ENCODE measurements around the gene PACS1.

Gene PACS1

GRCh38 chr11:66056501-66056900 lies 13.6 kb upstream of the PACS1 start:
- peaks cover 77% of the 10 kb centered on the region for H3K36me3 ChIP-seq (ENCODE audit: insufficient read depth, low read length)
- no peak overlapping the region for H3K27ac ChIP-seq (ENCODE audit: low read depth, low read length, poor library complexity, severe bottlenecking)
- peaks cover 12% of the 10 kb centered on the region for H3K4me1 ChIP-seq (ENCODE audit: insufficient read depth, low read length, severe bottlenecking)

DNA sequence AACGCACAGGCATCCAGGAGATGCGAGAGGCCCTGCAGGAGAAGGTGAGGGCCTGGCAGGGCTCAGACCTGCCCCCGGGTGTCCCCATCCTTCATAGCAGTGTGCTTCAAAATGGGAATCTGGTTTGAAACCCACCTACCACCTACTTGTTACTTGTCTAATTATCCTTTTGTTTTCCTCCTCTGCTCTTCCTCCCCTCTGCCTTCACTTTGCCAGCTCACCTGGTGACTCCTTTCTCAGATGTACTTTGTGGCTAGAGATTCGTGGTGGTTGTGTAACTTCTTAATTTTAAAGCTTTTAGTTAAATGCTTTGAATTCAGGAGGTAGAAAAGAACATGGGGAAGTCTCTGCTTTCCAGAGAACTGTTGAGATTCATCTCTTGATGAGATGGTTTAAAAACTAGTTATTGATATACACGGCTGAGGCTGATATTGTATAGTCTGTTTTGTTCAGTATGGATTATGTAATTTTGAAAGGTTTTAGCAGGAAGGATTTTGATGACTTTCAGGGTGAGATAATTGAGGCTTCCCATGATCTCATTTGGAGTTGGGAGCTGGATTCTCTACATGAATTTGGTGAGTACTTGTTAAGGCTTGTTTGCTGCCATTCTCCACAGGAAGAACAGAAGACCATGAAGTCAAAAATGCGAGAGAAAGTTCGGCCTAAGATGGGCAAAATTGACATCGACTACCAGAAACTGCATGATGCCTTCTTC lies 9.9 kb upstream of the PACS1 start:
- Histone ChIP-seq H2AFZ (ENCODE audit: low read length) (no peak overlapping the region), H3K27me3 (ENCODE audit: insufficient read depth, low read length) (no peaks in the 10 kb centered on the region), H4K20me1 (ENCODE audit: insufficient read depth, low read length) (no peaks in the 10 kb centered on the region), H3K9me2 (ENCODE audit: low read depth, low read length) (no peaks in the 10 kb centered on the region), H3K9ac (ENCODE audit: low read length) (no peak overlapping the region), H3K79me2 (ENCODE audit: insufficient read depth, low read length) (no peaks in the 10 kb centered on the region), H3K4me3 (ENCODE audit: low read depth, low read length, poor library complexity, severe bottlenecking) (no peak overlapping the region), H3F3A (ENCODE audit: insufficient read depth, low read length) (no peaks in the 10 kb centered on the region; the same call in 1 of the 2 replicates), H3K36me3 (ENCODE audit: insufficient read depth, low read length) (peaks cover 97% of the 10 kb centered on the region), H3K4me2 (ENCODE audit: low read length) (no peak overlapping the region), H3K27ac (ENCODE audit: low read depth, low read length, poor library complexity, severe bottlenecking) (no peak overlapping the region), H3K9me3 (ENCODE audit: low read length) (0 out of 2 replicates have a peak, but pooled peaks cover 3% of the 10 kb centered on the region), H3K4me1 (ENCODE audit: insufficient read depth, low read length, severe bottlenecking) (no peaks in the 10 kb centered on the region)
- TF ChIP-seq CTCF (IDR thresholded peaks at IDR 0.05; ENCODE audit: low read length): no peak
- no peak for TF ChIP-seq EZH2 (IDR thresholded peaks at IDR 0.05; ENCODE audit: borderline replicate concordance, low read length)

More at GRCh38 chr11:66056501-66056900, 13.6 kb upstream of the PACS1 start:
- H4K20me1 ChIP-seq (ENCODE audit: insufficient read depth, low read length): no peaks in the 10 kb centered on the region
- no peaks in the 10 kb centered on the region for H3K9me3 ChIP-seq (ENCODE audit: low read length)
- no peak overlapping the region for H2AFZ ChIP-seq (ENCODE audit: low read length)
- H3K27me3 ChIP-seq (ENCODE audit: insufficient read depth, low read length): no peaks in the 10 kb centered on the region
- H3K4me2 ChIP-seq (ENCODE audit: low read length): no peak overlapping the region
- TF ChIP-seq EZH2 (IDR thresholded peaks at IDR 0.05; ENCODE audit: borderline replicate concordance, low read length) (no peak), CTCF (IDR thresholded peaks at IDR 0.05; ENCODE audit: low read length) (no peak)
- H3K9me2 ChIP-seq (ENCODE audit: low read depth, low read length): no peaks in the 10 kb centered on the region
- no peak overlapping the region for H3K9ac ChIP-seq (ENCODE audit: low read length)
- H3K79me2 ChIP-seq (ENCODE audit: insufficient read depth, low read length): peaks cover 16% of the 10 kb centered on the region
- no peak overlapping the region for H3K4me3 ChIP-seq (ENCODE audit: low read depth, low read length, poor library complexity, severe bottlenecking)
- no peaks in the 10 kb centered on the region for H3F3A ChIP-seq (ENCODE audit: insufficient read depth, low read length)

GRCh38 chr11:66061268-66061667 lies 8.8 kb upstream of the PACS1 start:
- no peak overlapping the region for H2AFZ ChIP-seq (ENCODE audit: low read length)
- no peaks in the 10 kb centered on the region for H3K27me3 ChIP-seq (ENCODE audit: insufficient read depth, low read length)
- H3K27ac ChIP-seq (ENCODE audit: low read depth, low read length, poor library complexity, severe bottlenecking): no peak overlapping the region
- no peaks in the 10 kb centered on the region for H3K4me1 ChIP-seq (ENCODE audit: insufficient read depth, low read length, severe bottlenecking)
- TF ChIP-seq CTCF (IDR thresholded peaks at IDR 0.05; ENCODE audit: low read length) (no peak), EZH2 (IDR thresholded peaks at IDR 0.05; ENCODE audit: borderline replicate concordance, low read length) (no peak)
- H3K4me3 ChIP-seq (ENCODE audit: low read depth, low read length, poor library complexity, severe bottlenecking): no peak overlapping the region
- H4K20me1 ChIP-seq (ENCODE audit: insufficient read depth, low read length): no peaks in the 10 kb centered on the region
- no peak overlapping the region for H3K4me2 ChIP-seq (ENCODE audit: low read length)
- H3K79me2 ChIP-seq (ENCODE audit: insufficient read depth, low read length): no peaks in the 10 kb centered on the region
- 0 out of 2 replicates have a peak, but pooled peaks cover 5% of the 10 kb centered on the region for H3K9me3 ChIP-seq (ENCODE audit: low read length)
- no peaks in the 10 kb centered on the region for H3K9me2 ChIP-seq (ENCODE audit: low read depth, low read length)
- H3K9ac ChIP-seq (ENCODE audit: low read length): no peak overlapping the region
- H3F3A ChIP-seq (ENCODE audit: insufficient read depth, low read length): no peaks in the 10 kb centered on the region; the same call in 1 of the 2 replicates
- H3K36me3 ChIP-seq (ENCODE audit: insufficient read depth, low read length): peaks cover 96% of the 10 kb centered on the region

Data from OCI-LY1 (cell line).